ENCODE results near the gene SHISA9. TPM values are rescaled to one million over a fixed set of nuclear protein-coding genes. Genes with fewer than 3 reads are reported as not detected.

Gene SHISA9
- total RNA-seq, 1 donor from 2014 or later = not detected

GRCh38 chr16:13157082-13157481, 255.7 kb downstream of the SHISA9 start:
- intact Hi-C loops (cut with DNase I) = no loop called here
- ATAC-seq (no peak), DNase-seq (no peak)
- H3K4me1 ChIP-seq = no peaks in the 10 kb centered on the region
- no peaks in the 10 kb centered on the region for H3K27me3 ChIP-seq
- no peaks in the 10 kb centered on the region for H3K9me3 ChIP-seq
- no peak overlapping the region for H3K27ac ChIP-seq
- no peaks in the 10 kb centered on the region for H3K36me3 ChIP-seq
- no peak overlapping the region for H3K4me3 ChIP-seq
- TF ChIP-seq CTCF (IDR thresholded peaks at IDR 0.05) = no peak

GRCh38 chr16:13158427-13158826, 257.0 kb downstream of the SHISA9 start:
- TF ChIP-seq CTCF (IDR thresholded peaks at IDR 0.05) = no peak
- Histone ChIP-seq H3K27ac (no peak overlapping the region), H3K36me3 (no peaks in the 10 kb centered on the region), H3K27me3 (no peaks in the 10 kb centered on the region), H3K4me3 (no peak overlapping the region), H3K9me3 (no peaks in the 10 kb centered on the region), H3K4me1 (no peaks in the 10 kb centered on the region)
- DNase-seq = no peak
- ATAC-seq = no peak
- intact Hi-C loops (cut with DNase I) = no loop called here

GRCh38 chr16:13165024-13165423, 263.6 kb downstream of the SHISA9 start:
- intact Hi-C loops (cut with DNase I) = no loop called here
- DNase-seq (no peak), ATAC-seq (no peak)
- no peaks in the 10 kb centered on the region for H3K27me3 ChIP-seq
- no peaks in the 10 kb centered on the region for H3K4me1 ChIP-seq
- no peak for TF ChIP-seq CTCF (IDR thresholded peaks at IDR 0.05)
- no peak overlapping the region for H3K4me3 ChIP-seq
- H3K36me3 ChIP-seq = no peaks in the 10 kb centered on the region
- H3K9me3 ChIP-seq = no peaks in the 10 kb centered on the region
- no peak overlapping the region for H3K27ac ChIP-seq

GRCh38 chr16:13168091-13168572, 266.7 kb downstream of the SHISA9 start:
- intact Hi-C loops (cut with DNase I) = no loop called here
- H3K27ac ChIP-seq = no peak overlapping the region
- no peaks in the 10 kb centered on the region for H3K27me3 ChIP-seq
- ATAC-seq (no peak), DNase-seq (no peak)
- H3K4me3 ChIP-seq = no peak overlapping the region
- H3K9me3 ChIP-seq = no peaks in the 10 kb centered on the region
- TF ChIP-seq CTCF (IDR thresholded peaks at IDR 0.05) = no peak
- no peaks in the 10 kb centered on the region for H3K36me3 ChIP-seq
- H3K4me1 ChIP-seq = no peaks in the 10 kb centered on the region

- no peaks in the 10 kb centered on the region for H3K9me3 ChIP-seq
- no peak for TF ChIP-seq CTCF (IDR thresholded peaks at IDR 0.05)
- no peak for DNase-seq
- H3K27me3 ChIP-seq = no peaks in the 10 kb centered on the region
- no peaks in the 10 kb centered on the region for H3K4me1 ChIP-seq
- no peak overlapping the region for H3K4me3 ChIP-seq
- H3K36me3 ChIP-seq = no peaks in the 10 kb centered on the region
- intact Hi-C loops (cut with DNase I) = no loop called here
- no peak overlapping the region for H3K27ac ChIP-seq
- no peak for ATAC-seq
Observed at GRCh38 chr16:13171313-13171712, 269.9 kb downstream of the SHISA9 start.

- H3K4me3 ChIP-seq = no peak overlapping the region
- H3K27me3 ChIP-seq = no peaks in the 10 kb centered on the region
- no peak for DNase-seq
- H3K9me3 ChIP-seq = no peaks in the 10 kb centered on the region
- H3K4me1 ChIP-seq = no peaks in the 10 kb centered on the region
- H3K27ac ChIP-seq = no peak overlapping the region
- no peaks in the 10 kb centered on the region for H3K36me3 ChIP-seq
- no peak for TF ChIP-seq CTCF (IDR thresholded peaks at IDR 0.05)
- ATAC-seq = no peak
- intact Hi-C loops (cut with DNase I) = no loop called here
Observed at GRCh38 chr16:13176711-13177110, 275.3 kb downstream of the SHISA9 start.

All from upper lobe of right lung (tissue), 1 donor.